ENCODE measurements around the gene OR1I1.

GRCh38 chr19:15136234-15136954 lies 54.4 kb downstream of the OR1I1 start:
- TF ChIP-seq CTCF (conservative IDR thresholded peaks at IDR 0.05) (no peak), ZFX (IDR thresholded peaks at IDR 0.05) (no peak)
